CD4-positive, alpha-beta T cell treated with Interleukin-17A for 1 hour (primary cell): Measurements from ENCODE around the gene LAIR1.

Source experiments
- DNase-seq: peaks from one replicate; pipeline ENCODE4 v3.0.0-alpha.2; 2020

The LAIR1 gene

DNA sequence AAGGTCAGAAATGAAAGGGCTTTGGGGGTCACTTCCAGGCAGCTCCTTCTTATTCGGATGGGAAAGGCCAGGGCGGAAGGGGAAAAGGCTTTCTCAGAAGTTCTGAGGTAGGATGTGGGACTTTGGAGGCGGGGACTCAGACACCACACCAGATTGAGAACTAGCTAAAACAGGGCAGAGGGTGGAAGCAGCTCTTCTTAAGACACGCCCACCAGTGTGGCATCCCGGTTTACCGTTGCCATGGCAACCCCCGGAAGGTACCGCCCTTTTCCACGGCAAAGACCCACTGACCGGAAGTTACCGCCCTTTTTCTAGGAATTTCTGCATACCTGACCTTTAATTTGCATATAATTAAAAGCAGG, 48.0 kb downstream of the LAIR1 start:
- DNase-seq, result peak; percentile 22

DNA sequence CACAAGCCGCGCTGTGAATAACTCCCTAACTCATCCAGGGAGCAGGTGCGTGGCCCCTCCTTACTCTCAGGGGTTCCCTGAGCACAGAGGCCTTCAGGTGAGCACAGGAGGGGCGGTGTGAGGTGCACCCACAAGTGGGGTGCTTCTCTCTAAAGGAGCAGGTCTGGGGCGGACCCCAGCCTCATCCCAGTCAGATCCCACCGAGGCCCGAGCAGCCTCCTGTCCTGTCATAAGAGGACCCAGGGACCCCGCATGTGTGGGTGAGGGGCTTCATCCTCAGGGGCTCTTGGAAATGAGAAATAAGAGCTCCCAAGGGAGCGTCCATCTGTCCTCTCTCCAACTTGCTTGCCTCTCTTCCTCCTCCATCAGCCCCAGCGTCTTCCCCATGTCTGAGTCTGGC, 48.8 kb downstream of the LAIR1 start:
- DNase-seq, result no peak

DNA sequence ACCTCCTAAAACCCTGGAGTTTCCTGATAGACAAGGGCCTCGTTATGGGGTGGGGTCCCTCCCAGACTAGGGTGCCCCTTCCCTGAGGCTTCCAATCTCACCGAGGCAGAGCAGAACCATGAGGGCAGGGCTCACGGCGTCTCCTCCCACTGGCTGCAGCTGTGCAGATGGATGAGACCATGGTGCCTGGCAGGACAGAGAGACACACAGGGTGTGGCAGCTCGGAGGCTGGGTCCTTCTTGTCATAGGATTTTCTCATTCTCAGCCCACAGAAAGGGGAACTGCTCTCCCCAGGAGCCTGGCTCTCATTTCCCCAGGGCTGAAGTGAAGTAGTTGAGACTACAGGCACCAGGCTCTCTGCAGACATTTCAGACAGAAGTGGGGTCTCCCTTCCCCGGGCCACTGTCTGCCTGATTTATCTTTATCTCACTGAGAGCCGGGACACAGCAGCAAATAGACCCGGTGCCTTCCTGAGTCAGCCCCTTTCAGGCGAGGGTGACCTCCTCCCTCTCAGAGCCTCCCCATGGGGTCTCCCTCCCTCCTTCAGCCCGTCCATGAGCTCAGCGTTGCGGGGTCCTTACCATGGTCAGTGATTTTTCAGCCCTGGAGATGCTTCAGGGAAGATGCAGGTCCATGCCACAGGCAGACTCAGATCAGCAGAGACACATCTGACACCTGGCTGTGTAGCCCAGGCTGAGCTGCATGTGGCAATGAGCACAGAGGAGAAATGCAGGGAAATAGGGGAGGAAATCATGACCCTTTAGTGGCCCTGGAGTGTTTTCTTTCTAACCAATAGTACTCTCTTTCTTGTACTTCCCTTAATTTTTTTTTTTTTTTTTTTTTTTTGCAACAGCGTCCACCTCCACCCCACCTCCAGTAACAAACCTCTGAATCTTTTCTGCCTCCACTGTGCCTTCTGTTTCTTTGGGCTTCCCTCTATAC, 52.0 kb downstream of the LAIR1 start, which contains the start of gene LILRA5:
Gene LILRA5, minus strand, starts transcription at position 731 of the 942 bp plus-strand sequence. Its CDS starts 147 bp downstream, at position 584.
- peak; percentile 28 for DNase-seq

DNA sequence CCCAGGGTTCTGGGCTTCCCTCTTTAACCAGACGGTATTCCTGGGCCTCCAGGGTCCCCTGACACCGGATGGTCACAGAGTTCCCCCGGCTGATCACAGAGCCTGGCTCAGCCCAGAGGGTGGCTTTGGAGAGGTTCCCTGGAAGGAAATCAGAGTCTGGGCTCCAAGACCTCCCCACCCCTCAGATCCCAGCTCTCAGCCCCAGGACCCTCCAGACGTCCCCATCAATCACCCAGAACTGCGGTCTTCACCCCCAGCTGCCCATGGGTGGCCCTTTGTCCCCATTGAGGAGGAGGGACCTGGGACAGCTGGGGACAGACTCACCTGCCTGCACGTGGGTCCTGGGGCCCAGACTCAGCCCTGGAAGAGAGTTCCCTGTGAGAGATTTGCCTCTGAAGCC, 52.7 kb downstream of the LAIR1 start:
- no peak for DNase-seq

DNA sequence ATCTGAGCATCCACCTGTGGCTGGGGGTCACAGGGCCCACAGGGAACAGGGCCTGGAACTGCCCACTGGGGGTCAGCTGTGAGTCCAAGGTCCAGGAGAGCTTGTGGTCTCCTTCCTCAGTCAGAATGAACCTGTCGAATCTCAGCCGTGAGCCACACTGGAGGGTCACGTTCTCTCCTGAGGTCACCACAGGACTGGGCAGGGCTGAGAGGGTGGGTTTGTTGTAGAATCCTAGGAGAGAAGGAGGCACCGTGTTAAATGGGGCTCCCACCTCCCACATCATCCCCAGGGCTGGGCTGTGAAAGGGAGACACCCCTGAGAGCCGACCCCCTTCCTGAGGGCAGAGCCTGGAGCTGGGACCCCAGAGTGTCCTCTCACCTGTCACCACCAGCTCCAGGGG, 53.2 kb downstream of the LAIR1 start:
- DNase-seq, result no peak

DNA sequence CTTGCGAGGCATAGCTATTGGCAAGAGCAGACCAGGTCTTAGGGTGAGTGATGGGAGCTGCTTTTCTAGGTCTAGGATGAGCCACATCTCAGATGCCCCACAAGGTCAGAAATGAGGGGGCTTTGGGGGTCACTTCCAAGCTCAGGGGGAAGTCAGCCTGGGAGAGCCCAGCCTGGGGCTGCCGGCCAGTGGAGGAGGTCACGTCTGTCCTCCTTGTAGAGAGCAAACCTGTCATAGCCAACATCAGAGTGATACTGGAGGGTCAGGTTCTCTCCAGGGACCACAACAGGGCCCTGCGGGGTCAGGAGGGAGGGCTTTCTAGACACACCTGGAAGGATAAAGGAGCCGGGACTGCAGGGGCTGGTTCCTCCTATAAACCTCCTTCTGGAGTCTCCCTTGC, 54.2 kb downstream of the LAIR1 start:
- DNase-seq, result no peak

DNA sequence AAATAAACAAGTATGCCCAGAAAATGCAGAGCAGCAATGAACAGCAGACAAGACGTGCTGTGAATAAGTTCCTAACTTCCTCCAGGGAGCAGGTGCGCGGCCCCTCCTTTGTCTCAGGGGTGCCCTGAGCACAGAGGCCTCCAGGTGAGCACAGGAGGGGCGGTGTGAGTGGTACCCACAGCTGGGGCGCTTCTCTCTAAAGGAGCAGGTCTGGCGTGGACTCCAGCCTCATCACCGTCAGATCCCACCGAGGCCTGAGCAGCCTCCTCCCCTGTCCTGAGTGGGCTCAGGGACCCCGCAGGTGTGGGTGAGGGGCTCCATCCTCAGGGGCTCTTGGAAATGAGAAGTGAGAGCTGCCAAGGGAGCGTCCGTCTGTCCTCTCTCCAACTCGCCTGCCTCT, 54.9 kb downstream of the LAIR1 start:
- DNase-seq, result no peak

DNA sequence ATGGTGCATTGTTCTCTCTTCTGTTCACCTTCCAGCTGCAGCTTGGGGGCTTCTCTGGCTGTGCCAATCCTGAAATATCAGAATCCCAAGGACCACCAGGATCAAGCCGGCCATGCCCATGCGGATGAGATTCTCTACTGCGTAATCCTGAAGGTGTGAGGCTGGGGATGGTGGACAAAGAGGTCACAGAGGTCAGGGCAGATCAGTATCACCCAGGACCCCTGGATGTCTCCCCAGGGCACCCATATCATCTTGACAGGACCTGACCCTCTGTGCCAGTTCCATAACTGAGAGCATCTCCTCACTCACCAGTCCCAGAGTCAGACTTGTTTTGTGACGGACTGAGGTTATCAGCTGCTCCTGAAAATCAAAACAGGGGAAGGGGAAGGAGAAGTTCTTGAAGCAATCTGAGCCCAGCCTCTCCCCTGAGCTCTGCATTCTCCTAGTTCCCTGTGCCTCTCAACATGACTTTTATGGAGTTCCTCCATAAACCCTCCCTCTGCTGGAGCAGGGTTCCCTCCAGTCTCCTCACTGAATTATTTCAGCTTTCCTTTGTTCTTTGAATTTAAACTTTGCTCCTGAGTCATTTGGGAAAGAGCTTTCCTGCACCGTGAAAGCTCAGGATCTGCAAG, 57.2 kb downstream of the LAIR1 start:
- no peak for DNase-seq

DNA sequence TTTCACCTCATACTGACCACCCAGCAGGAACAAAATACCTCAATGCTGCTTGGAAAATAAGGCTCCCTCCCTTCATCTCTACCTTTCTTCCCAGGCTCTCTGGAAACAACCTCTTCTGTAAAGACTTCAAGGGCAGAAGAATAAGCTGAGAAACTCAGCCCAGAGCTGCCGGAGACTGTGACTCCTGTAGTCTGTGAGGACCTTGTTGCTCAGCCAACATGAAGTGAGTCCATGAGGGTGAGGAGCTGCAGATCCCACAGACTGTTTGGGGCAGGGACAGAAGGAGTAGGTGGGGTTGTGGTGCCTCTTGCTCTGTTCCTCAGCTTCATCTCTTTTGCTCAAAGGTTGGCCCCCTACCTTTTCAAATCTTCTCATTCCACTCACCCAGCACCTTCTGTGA, 59.6 kb downstream of the LAIR1 start:
- no peak for DNase-seq

DNA sequence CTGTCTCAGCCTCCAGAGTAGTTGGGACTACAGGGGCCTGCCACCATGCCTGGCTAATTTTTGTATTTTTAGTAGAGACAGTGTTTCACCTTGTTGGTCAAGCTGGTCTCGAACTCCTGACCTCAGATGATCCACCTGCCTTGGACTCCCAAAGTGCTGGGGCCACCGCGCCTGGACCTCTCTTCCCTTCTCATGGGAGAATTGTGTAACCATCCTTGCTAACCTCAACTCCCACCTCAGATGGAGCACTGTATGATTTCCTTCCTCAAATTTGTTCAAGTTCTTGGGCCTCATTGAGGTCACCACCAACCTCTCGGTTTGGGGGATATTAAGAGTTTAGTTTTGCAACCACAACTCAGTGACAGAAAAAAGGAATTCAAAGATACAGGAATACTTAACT, 62.5 kb downstream of the LAIR1 start:
- no peak for DNase-seq
